ENCODE results near the gene PTPRE. TPM values are rescaled to one million over a fixed set of nuclear protein-coding genes. Genes with fewer than 3 reads are reported as not detected.

PTPRE gene
- total RNA-seq, 2 experiments from 2014 or later: 26.8 to 37.3 TPM

- POLR2A ChIA-PET: interaction anchor here (0.7 kb wide), 2 partner anchors 51 to 104 kb away, joined by 3 to 5 read pairs; partner anchors contain the start of gene PTPRE
- Mint-ChIP-seq H3K4me1 (peaks cover 7% of the 10 kb centered on the region), H3K27ac (no peak overlapping the region), H3K9me3 (no peaks in the 10 kb centered on the region), H3K27me3 (peaks cover 9% of the 10 kb centered on the region), H3K36me3 (no peaks in the 10 kb centered on the region), H3K4me3 (no peak overlapping the region)
- peak; percentile 88 for ATAC-seq (ENCODE audit: low read depth)
- DNase-seq: peak; percentile 92
These were observed 104.4 kb downstream of the PTPRE start for GRCh38 chr10:128011059-128011979.

GRCh38 chr10:128013626-128014025 lies 106.7 kb downstream of the PTPRE start:
- POLR2A ChIA-PET: no interaction called here
- H3K27ac Mint-ChIP-seq: no peak overlapping the region
- peaks cover 12% of the 10 kb centered on the region for H3K4me1 Mint-ChIP-seq
- no peak for DNase-seq
- H3K4me3 Mint-ChIP-seq: no peak overlapping the region
- H3K9me3 Mint-ChIP-seq: no peaks in the 10 kb centered on the region
- no peaks in the 10 kb centered on the region for H3K36me3 Mint-ChIP-seq
- H3K27me3 Mint-ChIP-seq: peaks cover 9% of the 10 kb centered on the region
- ATAC-seq (ENCODE audit: low read depth): no peak

DNA sequence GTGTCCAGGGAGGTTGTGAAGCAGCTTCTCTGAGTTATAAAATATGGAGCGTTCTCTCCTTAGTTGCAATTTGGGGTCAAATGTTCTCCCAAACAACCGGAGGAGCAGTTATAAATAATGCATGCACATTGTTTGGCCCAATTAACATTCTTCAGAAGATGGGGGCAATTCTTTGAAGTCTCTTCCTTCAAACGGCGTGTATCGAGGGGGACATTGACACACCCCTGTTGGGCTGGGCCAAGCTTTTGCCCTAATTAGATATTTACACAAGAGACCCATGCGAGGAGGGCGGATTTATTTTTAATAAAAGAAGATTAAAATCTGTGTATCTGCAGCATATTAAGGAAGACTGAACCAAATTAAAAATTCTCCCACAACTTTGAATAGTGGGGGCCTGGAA lies 107.3 kb downstream of the PTPRE start:
- ATAC-seq (ENCODE audit: low read depth) (no peak), DNase-seq (no peak)
- H3K4me1 Mint-ChIP-seq: peaks cover 14% of the 10 kb centered on the region
- no peaks in the 10 kb centered on the region for H3K36me3 Mint-ChIP-seq
- peaks cover 8% of the 10 kb centered on the region for H3K27me3 Mint-ChIP-seq
- H3K27ac Mint-ChIP-seq: no peak overlapping the region
- no peaks in the 10 kb centered on the region for H3K9me3 Mint-ChIP-seq
- POLR2A ChIA-PET: no interaction called here
- H3K4me3 Mint-ChIP-seq: no peak overlapping the region

- ATAC-seq (ENCODE audit: low read depth): no peak
- peaks cover 9% of the 10 kb centered on the region for H3K4me1 Mint-ChIP-seq
- H3K27ac Mint-ChIP-seq: no peak overlapping the region
- no peaks in the 10 kb centered on the region for H3K36me3 Mint-ChIP-seq
- H3K4me3 Mint-ChIP-seq: no peak overlapping the region
- no peak for DNase-seq
- H3K27me3 Mint-ChIP-seq: no peaks in the 10 kb centered on the region
- no peaks in the 10 kb centered on the region for H3K9me3 Mint-ChIP-seq
- POLR2A ChIA-PET: no interaction called here
These were observed 109.6 kb downstream of the PTPRE start for GRCh38 chr10:128016423-128017060.

- Mint-ChIP-seq H3K36me3 (no peaks in the 10 kb centered on the region), H3K27ac (no peak overlapping the region), H3K9me3 (no peaks in the 10 kb centered on the region), H3K4me3 (no peak overlapping the region), H3K27me3 (no peaks in the 10 kb centered on the region), H3K4me1 (peaks cover 7% of the 10 kb centered on the region)
- POLR2A ChIA-PET: no interaction called here
- DNase-seq (no peak), ATAC-seq (ENCODE audit: low read depth) (no peak)
These were observed 110.9 kb downstream of the PTPRE start for GRCh38 chr10:128017822-128018221.

DNA sequence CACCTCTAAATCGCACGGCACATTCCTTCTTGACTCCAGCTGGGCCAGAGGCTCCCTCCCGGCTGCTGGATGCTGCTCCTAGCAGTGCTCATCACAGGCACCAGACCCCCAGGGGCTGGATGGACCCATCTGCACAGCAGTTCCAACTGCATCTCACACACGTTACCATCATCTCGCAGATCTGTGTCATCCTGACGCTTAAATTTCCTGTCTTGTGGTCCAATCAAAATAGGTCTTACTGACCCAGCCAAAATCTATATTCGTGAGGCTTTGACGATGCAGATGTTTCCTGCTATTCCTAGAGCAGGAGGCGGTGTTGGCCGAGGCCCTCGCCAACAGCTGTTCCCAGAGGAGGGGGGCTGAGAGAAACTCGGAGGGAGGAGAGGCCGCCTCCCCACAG lies 111.3 kb downstream of the PTPRE start:
- DNase-seq (no peak), ATAC-seq (ENCODE audit: low read depth) (peak; percentile 34)
- no peak overlapping the region for H3K4me3 Mint-ChIP-seq
- POLR2A ChIA-PET: no interaction called here
- no peaks in the 10 kb centered on the region for H3K36me3 Mint-ChIP-seq
- H3K27me3 Mint-ChIP-seq: no peaks in the 10 kb centered on the region
- no peaks in the 10 kb centered on the region for H3K9me3 Mint-ChIP-seq
- no peak overlapping the region for H3K27ac Mint-ChIP-seq
- H3K4me1 Mint-ChIP-seq: peaks cover 7% of the 10 kb centered on the region

- Mint-ChIP-seq H3K4me1 (peaks cover 7% of the 10 kb centered on the region), H3K27ac (peak overlapping the region; percentile 52), H3K36me3 (no peaks in the 10 kb centered on the region), H3K9me3 (no peaks in the 10 kb centered on the region), H3K4me3 (no peak overlapping the region), H3K27me3 (no peaks in the 10 kb centered on the region)
- ATAC-seq (ENCODE audit: low read depth) (no peak), DNase-seq (no peak)
- POLR2A ChIA-PET: no interaction called here
These were observed 111.8 kb downstream of the PTPRE start for GRCh38 chr10:128018691-128019090.

- DNase-seq (no peak), ATAC-seq (ENCODE audit: low read depth) (no peak)
- Mint-ChIP-seq H3K9me3 (no peaks in the 10 kb centered on the region), H3K27me3 (no peaks in the 10 kb centered on the region), H3K4me1 (peaks cover 14% of the 10 kb centered on the region), H3K4me3 (no peak overlapping the region), H3K36me3 (no peaks in the 10 kb centered on the region), H3K27ac (no peak overlapping the region)
- POLR2A ChIA-PET: no interaction called here
These were observed 115.6 kb downstream of the PTPRE start for GRCh38 chr10:128022261-128023196.

- no peak overlapping the region for H3K4me3 Mint-ChIP-seq
- DNase-seq: no peak
- no peaks in the 10 kb centered on the region for H3K9me3 Mint-ChIP-seq
- no peaks in the 10 kb centered on the region for H3K36me3 Mint-ChIP-seq
- no peak overlapping the region for H3K27ac Mint-ChIP-seq
- H3K27me3 Mint-ChIP-seq: no peaks in the 10 kb centered on the region
- no peak for ATAC-seq (ENCODE audit: low read depth)
- peaks cover 7% of the 10 kb centered on the region for H3K4me1 Mint-ChIP-seq
- POLR2A ChIA-PET: interaction anchor here (0.7 kb wide), 1 partner anchor 27 kb away, joined by 4 read pairs; no protein-coding TSS in a partner anchor
These were observed 117.5 kb downstream of the PTPRE start for GRCh38 chr10:128024426-128024825.

GRCh38 chr10:128025437-128025836 lies 118.5 kb downstream of the PTPRE start:
- DNase-seq: no peak
- H3K9me3 Mint-ChIP-seq: no peaks in the 10 kb centered on the region
- no peak for ATAC-seq (ENCODE audit: low read depth)
- POLR2A ChIA-PET: no interaction called here
- no peaks in the 10 kb centered on the region for H3K27me3 Mint-ChIP-seq
- H3K27ac Mint-ChIP-seq: no peak overlapping the region
- H3K4me3 Mint-ChIP-seq: no peak overlapping the region
- H3K4me1 Mint-ChIP-seq: peaks cover 7% of the 10 kb centered on the region
- no peaks in the 10 kb centered on the region for H3K36me3 Mint-ChIP-seq

- no peak for DNase-seq
- H3K27me3 Mint-ChIP-seq: no peaks in the 10 kb centered on the region
- H3K36me3 Mint-ChIP-seq: no peaks in the 10 kb centered on the region
- POLR2A ChIA-PET: no interaction called here
- H3K9me3 Mint-ChIP-seq: no peaks in the 10 kb centered on the region
- no peak overlapping the region for H3K4me3 Mint-ChIP-seq
- ATAC-seq (ENCODE audit: low read depth): no peak
- peaks cover 7% of the 10 kb centered on the region for H3K4me1 Mint-ChIP-seq
- no peak overlapping the region for H3K27ac Mint-ChIP-seq
These were observed 119.0 kb downstream of the PTPRE start for GRCh38 chr10:128025951-128026350.

GRCh38 chr10:128026615-128027300 lies 119.9 kb downstream of the PTPRE start:
- Mint-ChIP-seq H3K4me3 (no peak overlapping the region), H3K9me3 (no peaks in the 10 kb centered on the region), H3K4me1 (peaks cover 7% of the 10 kb centered on the region), H3K27ac (no peak overlapping the region), H3K27me3 (no peaks in the 10 kb centered on the region), H3K36me3 (no peaks in the 10 kb centered on the region)
- DNase-seq (no peak), ATAC-seq (ENCODE audit: low read depth) (no peak)
- POLR2A ChIA-PET: no interaction called here

- H3K27ac Mint-ChIP-seq: no peak overlapping the region
- H3K9me3 Mint-ChIP-seq: no peaks in the 10 kb centered on the region
- ATAC-seq (ENCODE audit: low read depth) (no peak), DNase-seq (no peak)
- no peaks in the 10 kb centered on the region for H3K36me3 Mint-ChIP-seq
- H3K27me3 Mint-ChIP-seq: no peaks in the 10 kb centered on the region
- POLR2A ChIA-PET: no interaction called here
- no peak overlapping the region for H3K4me3 Mint-ChIP-seq
- H3K4me1 Mint-ChIP-seq: peaks cover 7% of the 10 kb centered on the region
These were observed 120.4 kb downstream of the PTPRE start for GRCh38 chr10:128027306-128027705.
